ENCODE data around the gene FGF14.

Gene FGF14

GRCh38 chr13:101985321-101985720 is 416.5 kb downstream of the FGF14 start:
- DNase-seq (ENCODE audit: low spot score): no peak

- DNase-seq (ENCODE audit: low spot score): no peak
Observed at GRCh38 chr13:101982903-101983302, 418.9 kb downstream of the FGF14 start.

- no peak for DNase-seq (ENCODE audit: low spot score)
Observed at GRCh38 chr13:101979825-101980224, 422.0 kb downstream of the FGF14 start.

- DNase-seq (ENCODE audit: low spot score): no peak
Observed at GRCh38 chr13:101978552-101979315, 423.1 kb downstream of the FGF14 start.

GRCh38 chr13:101977475-101977874 is 424.4 kb downstream of the FGF14 start:
- no peak for DNase-seq (ENCODE audit: low spot score)

- no peak for DNase-seq (ENCODE audit: low spot score)
Observed at GRCh38 chr13:101972191-101972590, 429.7 kb downstream of the FGF14 start.

GRCh38 chr13:101970341-101970740 is 431.5 kb downstream of the FGF14 start:
- DNase-seq (ENCODE audit: low spot score): no peak

- DNase-seq (ENCODE audit: low spot score): no peak
Observed at GRCh38 chr13:101967781-101968180, 434.1 kb downstream of the FGF14 start.

- no peak for DNase-seq (ENCODE audit: low spot score)
Observed at GRCh38 chr13:101967216-101967615, 434.6 kb downstream of the FGF14 start.

- no peak for DNase-seq (ENCODE audit: low spot score)
Observed at GRCh38 chr13:101965096-101965495, 436.8 kb downstream of the FGF14 start.

GRCh38 chr13:101959016-101959415 is 442.8 kb downstream of the FGF14 start:
- DNase-seq (ENCODE audit: low spot score): no peak

GRCh38 chr13:101955764-101956163 is 446.1 kb downstream of the FGF14 start:
- no peak for DNase-seq (ENCODE audit: low spot score)

- no peak for DNase-seq (ENCODE audit: low spot score)
Observed at GRCh38 chr13:101951114-101951513, 450.7 kb downstream of the FGF14 start.

- DNase-seq (ENCODE audit: low spot score): no peak
Observed at GRCh38 chr13:101949681-101950080, 452.2 kb downstream of the FGF14 start.

GRCh38 chr13:101946401-101946800 is 455.4 kb downstream of the FGF14 start:
- no peak for DNase-seq (ENCODE audit: low spot score)

GRCh38 chr13:101945435-101945834 is 456.4 kb downstream of the FGF14 start:
- DNase-seq (ENCODE audit: low spot score): no peak

GRCh38 chr13:101944521-101944920 is 457.3 kb downstream of the FGF14 start:
- DNase-seq (ENCODE audit: low spot score): no peak

- DNase-seq (ENCODE audit: low spot score): no peak
Observed at GRCh38 chr13:101942535-101943157, 459.2 kb downstream of the FGF14 start.

GRCh38 chr13:101942038-101942437 is 459.8 kb downstream of the FGF14 start:
- no peak for DNase-seq (ENCODE audit: low spot score)

GRCh38 chr13:101941095-101941783 is 460.6 kb downstream of the FGF14 start:
- DNase-seq (ENCODE audit: low spot score): no peak

GRCh38 chr13:101939370-101939769 is 462.5 kb downstream of the FGF14 start:
- no peak for DNase-seq (ENCODE audit: low spot score)

- no peak for DNase-seq (ENCODE audit: low spot score)
Observed at GRCh38 chr13:101935828-101936227, 466.0 kb downstream of the FGF14 start.

GRCh38 chr13:101931186-101931585 is 470.7 kb downstream of the FGF14 start:
- DNase-seq (ENCODE audit: low spot score): no peak

Measured in hematopoietic multipotent progenitor cell treated with erythropoietin and hydrocortisone succinate and interleukin-3 and kit ligand, for 17 days (in vitro differentiated cells).